OCI-M2 (cell line): ENCODE results near the gene ENTPD3.

Source experiments
- DNase-seq: peaks from one replicate; lab custom pipeline; 2025; ENCODE audit not compliant: unreplicated experiment; lab: John Stamatoyannopoulos, UW

The ENTPD3 gene, protein sequence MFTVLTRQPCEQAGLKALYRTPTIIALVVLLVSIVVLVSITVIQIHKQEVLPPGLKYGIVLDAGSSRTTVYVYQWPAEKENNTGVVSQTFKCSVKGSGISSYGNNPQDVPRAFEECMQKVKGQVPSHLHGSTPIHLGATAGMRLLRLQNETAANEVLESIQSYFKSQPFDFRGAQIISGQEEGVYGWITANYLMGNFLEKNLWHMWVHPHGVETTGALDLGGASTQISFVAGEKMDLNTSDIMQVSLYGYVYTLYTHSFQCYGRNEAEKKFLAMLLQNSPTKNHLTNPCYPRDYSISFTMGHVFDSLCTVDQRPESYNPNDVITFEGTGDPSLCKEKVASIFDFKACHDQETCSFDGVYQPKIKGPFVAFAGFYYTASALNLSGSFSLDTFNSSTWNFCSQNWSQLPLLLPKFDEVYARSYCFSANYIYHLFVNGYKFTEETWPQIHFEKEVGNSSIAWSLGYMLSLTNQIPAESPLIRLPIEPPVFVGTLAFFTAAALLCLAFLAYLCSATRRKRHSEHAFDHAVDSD

DNA sequence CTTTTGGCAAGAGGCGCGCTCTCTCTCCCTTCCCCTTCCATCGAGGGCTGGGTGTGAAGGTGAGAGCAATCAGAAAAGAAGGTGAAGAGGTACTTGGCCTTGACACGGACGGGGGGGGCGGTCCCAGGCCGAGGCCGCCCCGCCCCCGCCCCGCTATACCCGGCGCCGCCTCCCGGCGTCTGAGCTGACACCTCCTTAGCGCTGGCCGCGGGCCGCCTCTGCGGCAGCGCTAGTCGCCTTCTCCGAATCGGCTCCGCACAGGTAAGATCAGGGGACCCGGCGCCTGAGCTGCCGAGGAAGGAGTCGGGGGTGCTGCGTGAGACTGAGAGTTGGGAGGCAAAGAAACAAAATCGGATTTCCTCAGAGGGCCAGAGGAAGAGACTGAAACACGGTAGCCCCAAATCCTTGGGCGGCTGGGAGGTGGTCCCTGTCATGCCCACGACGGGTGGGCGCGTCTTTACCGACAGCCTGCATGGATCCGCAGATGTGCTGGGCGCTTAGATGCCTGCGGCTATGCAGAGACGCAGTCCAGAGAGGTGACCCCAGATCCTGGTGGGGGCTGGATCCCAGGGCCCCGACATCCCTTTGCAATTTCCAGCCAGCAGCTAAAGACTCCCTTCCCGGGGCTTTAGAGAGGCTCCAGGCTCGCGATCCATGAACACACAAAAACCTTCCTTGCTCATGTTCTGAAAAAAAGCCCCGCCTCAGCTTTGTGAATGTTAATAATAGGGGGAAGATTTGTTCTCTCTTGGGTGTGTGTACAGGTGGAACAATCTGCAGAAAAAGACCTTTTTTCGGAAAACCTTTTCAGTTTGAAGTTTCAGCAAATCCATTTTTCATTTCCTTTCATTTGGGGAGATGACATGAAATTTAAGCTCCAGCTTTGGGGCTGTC is at the start of gene ENTPD3:
Gene ENTPD3, plus strand, starts transcription at position 184 of the 894 bp plus-strand sequence. CDS start 874 bp downstream, outside the sequence.
- no peak for DNase-seq

DNA sequence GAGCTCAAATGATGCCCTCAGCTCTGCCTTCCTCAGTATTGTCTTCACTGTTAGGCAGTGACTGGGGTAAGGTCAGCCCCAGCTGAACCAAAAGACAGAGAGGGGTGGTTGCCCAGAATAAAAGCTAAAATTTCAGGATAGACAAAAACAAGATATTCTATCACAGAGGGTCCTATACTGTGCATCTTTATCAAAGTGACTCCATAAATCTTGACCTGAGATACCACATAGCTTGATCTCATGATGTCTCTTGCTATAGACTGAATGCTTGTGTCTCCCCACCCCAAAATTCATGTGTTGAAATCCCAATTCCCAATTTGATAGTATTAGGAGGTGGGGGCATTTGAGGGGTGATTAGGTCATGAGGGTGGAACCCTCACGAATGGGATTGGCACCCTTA is 47.1 kb upstream of the ENTPD3 start:
- DNase-seq = no peak

DNA sequence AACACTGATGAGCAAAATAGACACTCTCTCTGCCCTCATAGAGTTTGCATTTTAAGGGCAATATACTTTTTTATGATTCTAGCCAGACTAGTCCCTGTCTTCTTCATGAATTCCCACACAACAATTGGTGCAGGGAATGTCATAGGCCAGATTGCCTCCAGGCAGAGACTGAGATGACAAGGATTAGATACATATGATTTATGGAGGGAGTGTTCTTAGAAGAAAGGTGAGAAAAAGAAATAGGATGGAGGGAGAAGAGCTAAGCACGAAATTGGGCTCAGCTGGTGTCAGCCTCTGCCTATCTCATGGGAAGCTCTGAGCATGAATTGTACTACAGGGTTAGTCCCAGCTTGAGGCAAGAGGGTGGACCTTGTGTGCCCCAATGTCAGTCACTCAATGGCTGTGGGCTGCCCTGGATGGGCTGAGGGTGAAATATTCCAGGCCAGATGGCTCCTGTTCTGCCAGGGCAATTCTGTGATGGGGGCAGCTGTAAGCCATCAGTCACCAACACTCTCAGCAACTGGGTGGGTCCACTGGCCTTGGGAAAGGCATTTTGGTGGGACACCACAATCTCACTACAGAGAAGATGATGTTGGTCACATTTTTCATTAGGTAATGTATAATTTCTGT is 46.3 kb upstream of the ENTPD3 start:
- no peak for DNase-seq

DNA sequence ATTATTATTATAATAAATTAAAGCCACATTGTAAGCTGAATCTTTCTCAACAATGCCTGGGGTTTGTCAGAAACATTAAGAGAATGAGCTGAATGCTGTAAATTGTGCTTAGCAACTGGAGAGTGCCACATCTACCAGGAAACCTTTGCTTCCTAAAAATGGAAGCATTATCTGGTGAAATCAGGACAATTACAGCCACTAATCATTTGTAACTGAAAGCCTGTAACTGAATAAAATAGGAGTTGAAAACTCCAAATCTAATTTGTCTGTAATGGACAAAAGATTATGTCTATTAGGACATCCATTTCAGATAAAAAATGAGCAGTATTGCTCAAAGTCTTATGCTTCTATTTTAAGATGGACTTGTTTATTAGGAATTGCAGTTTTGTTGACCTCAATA is 45.3 kb upstream of the ENTPD3 start:
- no peak for DNase-seq

DNA sequence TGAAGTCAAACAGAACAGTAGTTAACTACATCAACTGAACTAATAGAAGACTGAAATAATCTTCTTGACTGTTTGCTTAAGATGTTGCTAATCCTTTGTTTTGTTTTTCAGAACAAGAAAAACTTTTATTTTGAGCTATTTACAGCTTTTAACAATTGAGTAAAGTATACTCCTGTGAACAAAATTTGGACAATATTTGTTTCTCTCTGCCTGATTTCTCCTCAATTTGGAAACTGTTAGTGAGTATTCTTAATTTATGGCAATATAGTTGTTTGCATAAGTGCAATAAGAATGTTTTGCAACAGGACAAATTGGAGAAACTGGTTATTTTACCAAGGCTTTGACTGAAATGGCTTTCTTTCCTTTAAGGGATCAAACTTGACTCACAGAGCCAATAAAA is 36.5 kb upstream of the ENTPD3 start:
- no peak for DNase-seq

DNA sequence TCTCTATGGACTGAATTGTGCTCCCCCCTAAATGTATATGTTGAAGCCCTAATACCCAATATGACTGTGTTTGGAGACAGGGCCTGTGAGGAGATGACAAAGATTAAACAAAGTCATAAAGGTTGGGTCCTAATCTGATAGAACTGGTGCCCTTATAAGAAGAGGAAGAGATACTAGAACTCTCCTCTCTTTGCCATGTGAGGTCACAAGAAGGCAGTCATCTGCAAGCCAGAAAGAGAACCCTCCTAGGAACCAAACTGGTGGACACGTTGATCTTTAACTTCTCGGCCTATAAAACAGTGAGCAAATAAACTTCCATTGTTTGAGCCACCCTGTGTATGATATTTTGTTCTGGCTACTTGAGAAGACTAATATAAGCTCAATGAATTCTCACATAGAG is 31.6 kb upstream of the ENTPD3 start:
- no peak for DNase-seq

DNA sequence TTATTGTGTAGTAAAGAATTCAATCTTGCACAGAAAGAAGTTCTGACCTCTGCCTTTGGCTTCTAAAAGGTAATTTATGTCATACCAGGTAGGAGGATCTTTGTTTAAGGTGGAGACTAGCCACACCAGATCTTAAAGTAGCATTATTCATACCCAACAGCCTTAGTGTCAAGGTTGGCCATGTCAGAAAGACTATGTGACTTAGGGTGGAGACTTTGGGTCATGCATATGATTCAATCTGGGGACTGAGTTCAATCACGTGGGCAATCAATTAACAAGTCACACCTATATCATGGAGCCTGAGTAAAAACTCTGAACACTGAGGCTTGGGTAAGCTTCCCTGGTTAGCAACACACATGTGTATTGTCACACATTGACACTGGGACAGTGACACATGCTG is 28.5 kb upstream of the ENTPD3 start:
- no peak for DNase-seq

DNA sequence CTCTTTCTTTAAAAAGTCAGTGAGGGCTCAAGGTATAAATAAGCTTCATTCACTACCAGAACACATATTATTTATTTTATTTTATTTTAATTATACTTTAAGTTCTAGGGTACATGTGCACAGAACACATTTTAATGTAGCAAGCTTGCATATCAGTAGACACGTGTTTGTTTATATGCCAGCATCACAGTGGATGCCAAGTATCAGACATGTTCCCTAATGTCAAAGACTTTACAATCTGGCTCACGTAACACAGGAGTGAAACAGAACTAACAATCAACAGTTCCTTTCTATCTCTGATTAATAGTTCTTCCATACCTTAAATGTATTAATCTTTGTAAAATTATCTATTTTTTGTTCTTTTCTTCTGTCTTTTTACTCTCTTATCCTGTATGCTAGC is 23.3 kb upstream of the ENTPD3 start:
- DNase-seq = no peak

DNA sequence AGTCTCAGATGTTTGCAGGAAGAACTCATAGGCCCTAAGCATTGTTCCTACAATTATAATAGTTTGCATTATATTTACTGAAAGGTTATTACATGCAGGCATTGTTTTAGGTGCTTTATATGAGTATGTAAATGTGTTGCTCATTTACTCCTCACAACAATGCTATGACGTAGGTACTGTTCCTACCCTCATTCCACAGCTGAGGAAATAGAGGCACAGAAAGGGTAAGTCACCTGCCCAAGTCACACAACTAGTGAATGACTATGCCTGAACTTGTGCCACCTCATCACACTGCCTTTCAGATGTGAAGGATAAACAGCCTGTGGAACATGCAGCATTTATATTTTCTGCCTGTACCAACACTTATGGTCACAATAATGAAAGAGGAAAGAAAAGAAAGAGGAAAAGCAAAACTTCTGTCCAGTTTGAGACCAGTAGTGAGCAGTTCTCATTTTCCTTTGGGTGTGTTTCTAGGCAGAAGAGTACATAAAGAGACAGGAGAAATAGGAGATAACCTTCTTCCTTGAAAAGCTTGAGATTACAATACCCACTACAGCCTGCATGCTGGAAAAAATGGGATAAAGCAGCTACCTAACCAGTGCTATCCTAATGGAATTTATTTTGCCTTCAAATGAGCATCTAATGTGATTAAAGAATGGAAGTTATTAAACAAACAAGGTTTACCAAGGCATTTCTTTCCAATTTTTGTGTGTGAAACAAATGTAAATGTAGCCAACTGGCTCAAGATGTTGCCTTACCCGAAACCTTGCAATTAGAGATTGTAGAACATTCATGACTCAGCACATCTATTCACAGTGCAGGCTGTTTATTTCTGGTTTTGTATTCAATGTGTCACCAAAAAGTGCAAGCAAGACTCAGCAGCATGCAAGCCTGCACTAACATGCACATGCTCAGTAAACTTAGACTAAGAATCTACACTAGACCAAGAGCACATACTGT is 20.5 kb upstream of the ENTPD3 start:
- DNase-seq = no peak

DNA sequence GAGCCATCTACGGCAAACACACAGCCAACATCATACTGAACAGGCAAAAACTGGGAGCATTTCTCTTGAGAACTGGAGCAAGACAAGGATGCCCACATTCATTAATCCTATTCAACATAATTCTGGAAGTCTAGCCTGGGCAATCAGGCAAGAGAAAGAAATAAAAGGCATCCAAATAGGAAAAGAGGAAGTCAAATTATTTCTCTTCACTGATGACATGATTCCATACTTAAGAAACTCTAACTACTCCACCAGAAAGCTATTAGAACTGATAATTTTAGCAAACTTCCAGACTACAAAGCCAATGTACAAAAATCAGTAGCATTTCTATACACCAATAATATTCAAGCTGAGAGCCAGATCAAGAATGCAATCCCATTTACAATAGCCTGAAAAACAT is 17.3 kb upstream of the ENTPD3 start:
- no peak for DNase-seq

DNA sequence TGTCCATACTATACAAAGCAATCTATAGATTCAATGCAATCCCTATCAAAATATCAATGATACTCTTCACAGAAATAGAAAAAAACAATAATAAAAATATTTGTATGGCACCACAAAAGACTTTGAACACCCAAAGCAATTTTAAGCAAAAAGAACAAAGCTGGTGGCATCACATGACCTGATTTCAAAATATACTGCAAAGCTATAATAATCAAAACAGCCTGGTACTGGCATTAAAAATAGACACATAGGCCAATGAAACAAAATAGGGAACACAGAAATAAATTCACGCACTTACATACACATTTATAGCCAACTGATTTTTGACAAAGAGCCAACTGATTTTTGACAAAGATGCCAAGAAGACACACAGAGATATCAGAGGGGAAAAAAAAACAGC is 9.2 kb upstream of the ENTPD3 start:
- no peak for DNase-seq

DNA sequence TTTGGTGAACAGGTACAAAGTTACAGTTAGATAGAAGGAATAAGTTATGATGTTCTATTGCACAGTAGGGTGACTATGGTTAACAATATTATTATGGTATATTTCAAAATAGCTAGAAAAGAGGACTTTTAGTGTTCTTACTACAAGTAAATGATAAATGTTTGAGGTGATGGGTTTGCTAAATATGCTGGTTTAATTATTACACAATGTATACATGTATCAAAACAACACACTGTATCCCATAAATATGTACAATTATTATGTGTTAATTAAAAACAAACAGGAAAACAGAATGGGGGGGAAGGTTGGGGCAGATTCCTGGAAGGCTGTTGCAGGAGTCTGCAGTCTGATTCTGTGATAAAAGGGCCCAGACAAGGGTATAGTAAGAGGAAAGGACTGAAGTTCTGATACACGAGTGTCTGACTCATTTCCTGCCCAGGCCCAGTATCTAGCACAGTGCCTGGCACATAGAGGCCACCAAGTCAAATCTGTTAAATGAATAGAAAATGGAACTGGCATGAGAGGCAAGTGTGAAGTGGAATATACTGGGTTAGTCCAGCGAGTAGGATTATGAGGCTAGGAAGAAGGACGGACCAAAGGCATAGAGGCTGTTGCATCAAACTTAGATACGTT is 7.2 kb upstream of the ENTPD3 start:
- DNase-seq = no peak

DNA sequence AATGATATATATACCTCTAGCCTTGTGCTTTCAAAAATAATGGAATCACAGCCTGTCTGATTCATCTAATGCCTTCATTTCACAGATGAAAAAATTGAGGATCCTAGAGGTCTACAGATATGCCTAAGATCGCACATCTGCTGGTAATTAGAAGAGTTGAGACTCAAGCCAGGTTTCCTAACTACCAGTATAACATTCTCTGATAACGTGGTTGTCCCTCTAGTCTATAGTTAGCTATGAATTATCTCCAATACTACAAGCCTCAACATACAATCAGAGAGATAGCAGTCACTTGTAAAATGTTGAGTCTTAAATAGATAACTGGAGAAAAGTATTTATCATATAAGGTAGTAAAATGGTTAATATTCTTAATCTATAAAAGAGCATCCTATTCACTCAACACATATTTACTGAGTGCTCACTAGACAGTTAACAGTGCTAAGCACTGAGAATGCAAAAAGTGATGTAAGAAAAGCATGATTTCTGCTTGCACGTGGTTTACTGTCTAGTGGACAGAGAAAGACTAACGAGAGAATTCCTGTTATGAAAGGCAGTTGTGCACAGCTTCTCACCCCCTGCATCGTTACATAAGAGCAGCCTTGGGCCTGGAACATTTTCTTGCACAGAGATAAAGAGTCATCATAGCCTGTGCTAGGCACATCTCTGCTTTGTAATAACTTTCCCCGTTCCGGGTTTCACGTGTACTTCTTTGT is 4.9 kb upstream of the ENTPD3 start:
- no peak for DNase-seq

DNA sequence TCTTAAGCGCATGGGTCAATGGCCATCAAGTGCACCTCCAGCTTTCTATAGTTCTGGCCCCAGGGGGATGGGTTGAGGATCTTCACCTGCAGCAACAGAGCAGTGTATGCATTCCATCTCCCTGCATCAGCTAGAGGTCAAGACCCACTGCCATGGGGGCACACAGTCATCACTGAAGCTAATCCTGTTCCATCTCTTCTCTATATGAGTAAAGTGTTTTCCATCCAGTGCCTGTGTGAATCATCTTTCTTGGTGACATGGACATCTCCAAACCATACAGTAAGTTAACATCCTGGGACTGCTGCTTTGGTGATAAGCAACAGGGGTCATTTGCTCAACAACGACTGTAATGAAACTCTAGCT is 4.4 kb upstream of the ENTPD3 start:
- DNase-seq = no peak

DNA sequence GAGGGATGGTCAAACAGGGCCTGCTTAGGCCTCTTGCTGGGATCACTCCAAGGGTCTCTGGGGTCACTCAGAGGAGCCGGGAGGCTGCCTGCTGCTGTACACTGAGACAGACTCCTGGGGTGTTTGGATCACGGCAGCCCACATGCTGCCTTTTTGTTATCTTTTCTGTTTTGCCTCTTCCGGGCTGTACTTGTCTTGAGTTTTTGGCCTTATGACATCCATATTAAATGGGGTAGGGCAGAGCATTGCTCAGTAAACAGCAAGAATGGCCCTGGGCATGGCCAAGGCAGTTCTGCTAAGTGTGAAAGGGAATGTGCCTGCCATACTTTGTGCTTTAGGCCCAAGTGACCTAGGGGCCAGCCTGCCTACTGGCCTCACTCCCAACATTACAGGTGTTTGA is 771 bp upstream of the ENTPD3 start:
- no peak for DNase-seq

DNA sequence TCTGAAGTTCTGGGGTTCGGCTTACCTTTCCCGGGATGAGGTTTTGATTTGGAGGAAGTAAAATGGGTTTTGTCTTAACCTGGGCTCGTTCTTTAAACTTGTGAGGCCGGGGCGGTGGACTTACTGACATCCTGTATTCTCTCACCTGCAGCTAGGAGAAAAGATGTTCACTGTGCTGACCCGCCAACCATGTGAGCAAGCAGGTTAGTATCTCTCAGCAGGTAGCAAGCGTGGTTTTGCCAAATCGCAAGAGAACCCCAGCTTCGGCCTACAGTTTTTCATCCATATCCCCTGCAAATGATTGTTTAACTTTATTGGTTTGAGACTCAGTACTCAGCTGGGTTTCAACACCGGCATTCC is 891 bp downstream of the ENTPD3 start:
- DNase-seq = no peak

DNA sequence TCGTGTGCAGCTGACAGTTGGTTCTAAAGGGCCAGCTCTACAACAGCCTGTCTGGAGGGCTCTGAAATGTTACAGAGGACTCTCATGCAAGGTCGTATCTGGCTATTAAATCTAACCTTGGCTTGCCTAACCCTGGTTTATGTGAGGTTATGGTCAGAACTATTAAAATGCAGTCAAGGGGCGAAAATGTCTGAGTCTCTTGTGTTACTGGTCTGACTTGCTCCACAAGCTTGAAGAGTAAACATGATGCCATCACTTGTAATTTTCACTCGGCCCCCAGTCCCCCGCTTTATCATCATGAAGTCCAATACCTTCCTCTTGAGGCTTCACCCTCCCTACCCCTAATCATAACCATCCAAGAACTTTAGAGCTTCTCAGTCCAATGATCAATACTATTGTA is 9.4 kb downstream of the ENTPD3 start:
- DNase-seq = no peak

DNA sequence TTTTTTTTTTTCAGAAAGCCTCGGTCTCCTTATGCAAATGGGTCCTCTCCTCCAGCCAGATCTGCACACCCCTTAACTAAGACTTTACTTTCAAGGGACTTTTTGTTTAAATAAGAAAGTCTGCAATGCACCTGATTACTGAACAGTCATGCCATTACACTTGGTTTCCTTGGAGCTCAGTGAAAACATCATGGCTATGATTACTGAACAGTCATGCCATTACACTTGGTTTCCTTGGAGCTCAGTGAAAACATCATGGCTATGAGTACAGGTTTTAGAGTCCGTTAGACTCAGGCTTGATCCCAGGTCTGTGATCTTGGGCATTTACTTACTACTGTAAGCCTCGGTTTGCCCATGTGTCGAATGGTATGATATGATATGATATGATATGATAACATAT is 10.1 kb downstream of the ENTPD3 start:
- no peak for DNase-seq

DNA sequence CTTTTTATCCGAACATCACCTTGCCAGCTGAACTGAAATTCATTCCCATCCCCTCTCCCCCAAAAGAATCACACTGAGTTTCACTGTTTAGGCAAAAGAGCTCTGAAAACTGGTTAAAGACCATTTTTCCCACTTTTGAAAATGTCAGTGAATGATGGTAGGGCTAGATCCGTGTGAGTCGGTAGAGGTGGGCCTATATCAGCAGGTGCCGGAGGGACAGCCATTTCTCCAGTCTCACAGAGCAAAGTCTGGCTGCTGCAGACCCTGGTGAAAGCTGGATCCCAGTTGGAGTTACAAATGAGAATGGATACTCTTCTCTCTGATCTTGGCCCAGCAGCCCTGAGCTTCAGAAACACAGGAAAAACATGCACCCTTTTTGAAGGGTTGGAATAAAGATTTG is 10.9 kb downstream of the ENTPD3 start:
- no peak for DNase-seq
